ENCODE measurements around the gene SLC35F3.

Gene SLC35F3

DNA sequence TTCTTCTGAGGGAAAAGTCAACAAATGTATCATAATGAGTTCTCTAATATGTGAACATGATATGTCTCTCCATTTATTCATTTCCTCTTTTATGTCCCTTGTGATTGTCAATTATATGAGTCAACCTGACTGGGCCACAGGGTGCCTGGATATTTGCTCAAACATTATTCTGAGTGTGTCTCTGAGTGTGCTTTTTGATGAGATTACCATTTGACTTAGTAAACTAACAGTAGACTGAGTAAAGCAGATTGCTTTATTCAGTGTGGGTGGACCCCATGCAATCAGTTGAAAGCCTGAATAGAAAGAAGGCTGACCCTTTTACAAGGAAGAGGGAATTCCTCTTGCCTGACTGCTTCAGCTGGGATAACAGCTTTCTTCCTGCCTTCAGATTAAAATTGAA is 142.6 kb downstream of the SLC35F3 start:
- DNase-seq: peak; percentile 6

DNA sequence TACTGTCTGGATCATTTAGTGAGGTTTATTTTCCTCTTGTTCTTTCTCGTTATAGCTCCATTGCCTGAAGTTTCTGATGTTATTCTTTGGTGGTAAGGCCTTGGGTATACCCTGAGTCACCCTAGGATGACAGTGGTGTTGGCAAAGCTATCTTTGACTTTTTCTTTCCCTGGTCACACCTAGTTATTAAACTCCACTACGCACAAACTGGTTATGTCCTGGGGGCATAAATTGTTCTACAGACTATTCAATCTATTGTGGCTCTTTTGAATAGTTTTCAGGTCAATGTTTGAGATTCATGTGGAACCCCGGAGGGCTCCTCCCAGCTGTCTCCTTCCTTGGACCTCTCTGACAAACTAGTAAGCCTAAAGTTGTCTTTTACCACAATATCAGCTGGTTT is 157.7 kb downstream of the SLC35F3 start:
- no peak for DNase-seq

DNA sequence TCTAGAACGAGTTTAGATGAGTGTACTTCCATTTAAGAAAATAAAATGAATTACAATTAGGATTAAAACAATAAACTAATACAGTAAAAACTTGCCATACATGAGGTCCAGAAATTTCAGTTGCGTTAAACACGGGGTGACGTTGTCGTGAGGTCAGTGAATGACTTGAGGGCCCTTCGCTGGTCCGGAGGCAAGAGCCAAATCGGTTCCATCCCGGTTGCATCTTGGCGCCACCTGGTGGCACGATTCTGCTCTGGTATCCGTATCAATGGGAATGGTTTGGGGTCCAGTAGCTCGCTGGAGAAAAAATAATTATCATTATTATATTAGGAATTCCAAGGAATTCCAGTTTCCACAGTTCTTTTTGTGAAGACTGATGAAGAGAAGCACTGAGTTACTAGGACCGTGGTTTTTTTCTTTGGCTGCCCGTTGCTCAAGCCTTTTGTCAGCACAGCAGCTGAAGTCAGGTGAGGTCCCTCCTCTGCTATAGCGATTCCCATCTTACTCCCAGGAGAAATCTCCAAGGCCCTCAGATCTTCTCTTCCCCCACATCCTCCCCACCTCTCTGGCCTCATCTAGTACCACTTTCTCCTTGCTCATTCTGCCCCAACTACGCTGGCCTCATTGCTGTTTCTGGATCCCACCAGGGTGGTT is 161.4 kb downstream of the SLC35F3 start:
- peak; percentile 14 for DNase-seq

DNA sequence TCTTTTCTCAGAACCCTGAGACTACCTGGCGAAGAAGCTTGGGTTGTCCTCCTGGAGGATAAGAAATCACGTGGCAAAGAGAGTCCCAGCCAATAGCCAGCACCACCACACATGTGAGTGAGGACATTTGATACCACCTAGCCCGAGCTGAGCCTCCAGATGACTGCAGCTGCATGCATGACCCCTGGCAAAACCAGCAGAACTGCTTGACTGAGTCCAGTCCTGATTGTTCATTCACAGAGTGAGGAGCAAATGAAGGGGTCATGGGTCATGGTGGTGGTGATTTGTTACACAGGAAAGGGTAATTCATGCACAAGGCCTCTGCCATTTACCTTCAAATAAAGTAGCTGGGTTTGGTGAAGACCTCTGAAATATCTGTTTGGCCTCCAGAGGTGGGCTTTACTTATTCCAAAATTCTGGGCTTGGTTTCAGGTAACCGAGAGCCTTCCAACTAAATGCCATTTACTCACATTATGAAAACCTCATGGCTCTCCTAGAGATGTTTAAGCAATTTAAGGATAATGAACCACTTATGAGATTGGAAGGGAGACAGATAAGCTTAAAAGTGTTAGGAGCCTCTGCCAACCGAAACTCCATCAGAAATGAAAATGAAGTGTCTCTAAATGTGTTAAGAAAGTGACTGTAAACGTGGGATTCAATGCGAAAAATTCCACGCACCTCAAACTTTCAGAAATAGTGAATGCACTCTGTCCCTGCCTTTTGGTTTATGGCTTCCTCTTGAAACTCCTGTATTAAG is 163.3 kb downstream of the SLC35F3 start:
- no peak for DNase-seq

DNA sequence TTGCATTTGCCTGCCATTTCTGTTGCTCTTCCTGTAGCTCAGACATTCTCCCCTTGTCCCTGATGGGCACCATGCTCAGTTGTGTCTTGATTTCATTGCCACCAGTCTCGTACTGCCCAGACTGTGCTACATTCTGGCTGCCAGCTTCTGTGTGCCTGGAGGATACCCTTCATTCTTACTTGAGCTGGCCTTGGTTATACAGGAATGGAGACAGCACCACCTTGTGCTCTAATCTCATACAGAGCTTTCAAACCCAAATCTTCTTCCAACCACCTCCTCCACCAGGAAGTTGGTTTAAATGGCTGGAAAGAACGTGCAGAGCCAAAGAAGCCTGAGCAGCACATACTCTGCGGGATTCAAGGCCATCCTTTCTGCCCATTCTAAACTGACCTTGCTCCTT is 165.3 kb downstream of the SLC35F3 start:
- DNase-seq: no peak

DNA sequence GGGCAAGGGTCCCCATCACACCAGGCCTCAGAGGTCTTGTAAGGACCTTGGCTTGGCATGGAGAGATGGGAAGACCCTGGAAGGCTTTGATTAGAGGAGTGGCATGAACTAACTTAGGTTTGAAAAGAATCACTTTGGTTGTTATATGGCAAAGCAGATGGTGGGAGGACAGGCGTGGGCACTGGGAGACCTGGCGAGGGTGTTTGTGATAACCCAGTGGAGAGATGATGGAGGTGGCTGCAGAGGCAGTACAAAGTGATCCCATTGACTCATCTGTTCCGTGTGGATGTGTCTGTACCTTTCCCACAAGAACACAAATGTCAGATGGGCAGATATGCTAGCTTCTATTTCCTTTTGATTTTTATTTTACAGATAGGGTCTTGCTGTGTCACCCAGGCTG is 168.3 kb downstream of the SLC35F3 start:
- DNase-seq: no peak

DNA sequence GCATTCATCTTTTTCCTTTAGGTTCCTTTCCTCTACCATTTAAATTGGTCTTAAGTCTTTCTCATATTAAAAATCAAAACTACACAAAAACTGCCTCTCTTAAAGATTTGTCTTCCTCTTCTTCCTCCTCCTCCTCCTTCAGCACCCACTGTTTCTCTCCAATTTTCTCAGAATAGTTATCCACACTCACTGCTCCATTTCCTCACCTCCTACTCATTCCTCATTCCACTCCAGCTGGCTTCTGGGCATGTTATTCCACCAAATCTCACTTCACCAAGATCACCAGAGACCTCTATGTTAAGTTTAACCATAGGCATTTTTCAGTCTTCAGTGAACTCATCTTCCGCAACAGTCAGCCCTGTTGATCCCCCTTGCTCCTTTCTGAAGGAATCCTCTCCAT is 173.7 kb downstream of the SLC35F3 start:
- DNase-seq: no peak

DNA sequence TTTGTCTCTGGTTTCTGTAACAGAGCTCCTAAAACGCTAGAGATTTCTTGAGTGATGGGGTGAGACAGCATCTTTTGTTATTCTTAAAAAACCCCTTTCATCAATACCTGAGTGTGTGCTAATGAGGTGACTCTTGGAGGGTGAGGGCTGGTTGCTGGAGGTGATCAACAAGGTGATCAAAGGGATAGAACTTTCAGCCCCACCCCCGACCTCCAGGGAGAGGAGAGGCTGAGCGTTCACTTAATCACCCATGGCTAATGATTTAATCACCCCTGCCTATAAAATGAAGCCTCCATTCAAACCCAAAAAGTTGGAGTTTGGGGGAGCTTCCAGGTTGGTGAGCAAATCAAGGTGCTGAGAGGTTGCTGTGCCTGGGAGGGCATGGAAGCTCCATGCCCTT is 175.4 kb downstream of the SLC35F3 start:
- no peak for DNase-seq

DNA sequence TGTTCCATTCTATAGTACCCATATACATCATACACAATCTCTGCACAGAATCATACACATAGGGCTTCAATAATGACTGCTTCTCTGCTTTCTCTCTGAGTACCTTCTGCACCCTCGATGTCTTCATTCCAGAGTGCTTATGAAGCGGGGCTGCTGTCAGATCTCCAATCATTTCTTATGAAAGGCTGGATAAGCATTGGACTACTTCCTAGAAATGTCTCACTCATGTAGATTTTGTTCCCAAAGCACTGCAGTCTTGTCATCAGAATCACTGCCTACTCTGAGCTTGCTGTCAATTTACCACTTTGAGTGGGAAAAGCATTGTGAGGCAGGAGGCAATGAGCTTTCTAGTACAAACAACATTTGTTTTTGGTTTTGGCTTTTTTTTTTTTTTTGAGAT is 179.0 kb downstream of the SLC35F3 start:
- DNase-seq: no peak

DNA sequence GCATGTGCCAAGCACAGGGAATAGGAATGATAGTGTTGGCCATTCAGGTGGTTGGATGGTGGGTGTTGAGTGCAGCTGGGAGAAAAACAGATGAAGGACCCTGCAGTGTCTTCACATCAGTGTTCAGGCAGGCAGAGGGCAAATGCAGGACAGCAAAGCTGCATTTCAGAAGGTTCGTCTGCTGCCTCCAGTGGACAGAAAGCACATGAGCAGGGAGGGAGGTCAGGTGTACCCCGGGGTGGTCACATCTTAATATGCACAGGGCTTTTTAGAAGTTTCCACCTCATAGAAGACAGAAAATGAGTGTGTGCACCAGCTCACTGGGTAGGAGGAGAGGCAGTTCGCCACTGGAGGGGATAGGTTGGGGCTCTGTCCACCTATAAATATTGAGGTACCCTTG is 184.9 kb downstream of the SLC35F3 start:
- DNase-seq: no peak

DNA sequence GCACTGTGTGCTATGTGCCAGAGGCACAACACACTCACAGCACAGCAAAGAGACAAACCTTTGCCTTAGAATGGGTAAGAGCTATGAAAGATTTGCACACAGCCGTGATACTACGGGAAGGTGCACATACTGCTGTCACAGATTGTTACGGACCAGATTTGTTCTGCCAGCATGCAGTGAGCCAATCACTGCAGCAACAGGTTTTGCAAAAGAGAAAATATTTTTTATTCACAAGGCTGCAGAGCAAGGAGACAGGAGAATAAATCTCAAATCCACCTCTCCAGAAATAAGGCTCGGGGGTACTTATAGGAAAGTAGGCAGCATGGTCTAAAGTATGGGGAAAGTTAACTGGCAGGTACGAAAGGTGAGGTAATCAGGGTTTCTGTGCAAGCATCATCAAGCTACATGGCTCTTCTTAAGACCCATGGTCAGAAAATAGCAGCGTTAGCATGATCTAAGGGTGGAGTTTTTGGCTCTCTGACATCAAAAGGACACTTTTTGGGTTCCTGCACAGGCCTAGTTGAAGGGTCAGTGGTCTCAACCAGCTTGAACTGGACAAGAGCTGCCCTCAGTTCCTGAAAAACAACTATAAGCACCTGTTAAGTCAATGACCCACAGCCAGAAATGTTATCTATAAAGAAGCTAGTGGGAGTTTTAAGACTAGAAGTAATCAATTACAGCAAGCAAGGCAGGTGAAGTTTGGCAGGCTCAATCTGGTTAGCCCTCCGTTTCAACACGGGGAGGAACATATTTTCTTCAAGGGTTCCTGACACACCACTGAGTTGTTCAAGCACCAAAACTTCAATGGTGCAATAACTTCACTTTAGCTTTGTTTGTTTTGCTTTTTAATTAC is 186.0 kb downstream of the SLC35F3 start:
- no peak for DNase-seq

DNA sequence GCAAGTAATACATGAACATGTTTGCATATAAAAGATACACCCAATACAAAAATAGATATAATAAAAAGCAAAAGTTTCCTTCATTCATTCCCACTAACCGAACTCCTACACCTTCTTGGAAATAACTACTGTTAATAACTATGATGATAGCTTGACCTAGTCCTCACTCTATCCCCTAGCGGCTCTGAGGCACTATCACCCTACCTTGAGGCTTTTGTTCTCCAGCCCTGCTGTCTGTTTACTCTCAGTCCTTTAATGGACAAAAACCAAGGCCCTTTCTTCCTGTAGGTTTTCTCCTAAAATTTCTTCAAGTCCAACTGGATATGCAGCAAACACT is 186.6 kb downstream of the SLC35F3 start:
- no peak for DNase-seq

DNA sequence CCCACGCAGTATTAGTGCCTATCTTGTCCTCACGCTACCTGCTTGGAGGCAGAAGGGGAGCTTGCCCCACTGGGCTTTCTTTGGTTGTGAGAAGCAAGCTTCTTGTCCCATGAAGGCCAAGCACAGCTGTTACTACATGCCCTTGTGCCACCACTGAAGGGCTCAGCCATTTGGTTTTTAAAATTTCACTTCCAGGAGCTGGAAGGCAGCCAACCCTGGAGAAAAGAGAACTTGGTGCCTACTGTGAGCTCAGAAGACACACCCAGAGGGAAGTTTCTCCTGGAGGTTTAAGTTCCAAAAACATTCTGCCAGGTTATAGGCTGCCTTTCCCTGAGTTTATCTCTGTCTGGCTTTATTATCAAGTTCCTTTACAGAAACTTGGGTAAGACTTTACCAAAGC is 187.4 kb downstream of the SLC35F3 start:
- no peak for DNase-seq

DNA sequence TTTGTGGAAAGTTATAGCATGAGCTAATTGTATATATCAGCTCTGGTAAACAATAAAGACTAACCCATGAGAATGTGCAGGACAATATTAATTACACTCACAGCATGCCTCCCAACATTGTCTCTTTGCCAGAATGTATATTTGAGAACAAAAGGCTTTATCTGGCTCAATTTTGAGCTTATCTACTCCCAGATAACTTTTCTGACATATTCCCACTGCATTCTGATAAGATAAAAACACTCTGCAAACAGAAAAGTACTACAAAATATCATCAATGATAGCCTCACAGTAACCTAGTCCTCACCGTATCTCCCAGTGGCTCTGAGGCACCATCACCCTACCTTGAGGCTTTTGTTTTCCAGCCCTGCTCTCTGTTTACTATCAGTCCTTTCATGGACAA is 188.6 kb downstream of the SLC35F3 start:
- no peak for DNase-seq

DNA sequence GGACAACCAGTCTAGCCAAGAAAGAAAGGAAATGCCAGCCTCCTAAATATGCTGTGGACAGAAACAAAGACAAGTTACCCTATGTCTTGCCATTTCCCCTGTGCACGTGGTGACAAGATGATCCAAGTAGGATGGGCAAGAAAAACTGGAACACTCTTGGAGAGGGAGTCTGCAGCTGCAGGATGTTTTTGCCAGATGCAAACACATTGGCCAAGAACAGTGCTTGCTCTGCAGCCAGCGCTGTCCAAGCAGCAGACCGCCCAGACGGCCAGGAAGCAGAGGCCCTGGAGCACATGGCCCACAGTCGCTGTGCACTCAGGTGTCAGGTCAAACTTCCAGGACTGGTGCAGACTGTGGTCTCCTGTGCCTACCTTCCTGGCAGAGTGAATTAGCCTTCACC is 189.3 kb downstream of the SLC35F3 start:
- DNase-seq: no peak

DNA sequence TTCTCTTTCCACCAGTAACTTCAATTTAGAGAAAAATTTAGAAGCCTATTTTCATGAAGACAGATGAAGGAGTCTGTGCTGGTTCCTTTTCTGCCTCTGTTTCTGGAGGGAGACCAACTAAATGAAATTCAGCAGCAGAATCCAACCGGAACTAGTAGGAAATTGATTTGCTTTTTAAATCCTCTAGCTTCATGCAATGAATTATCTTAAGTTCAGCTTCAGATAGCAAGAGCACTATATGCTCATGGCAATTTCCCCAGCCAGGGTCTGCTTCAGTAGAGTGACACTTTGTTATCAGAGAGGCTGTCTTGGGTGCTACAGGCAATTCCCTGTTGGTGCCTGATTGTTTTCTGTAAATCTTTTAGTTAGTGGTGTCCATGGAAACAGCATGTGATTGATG is 189.7 kb downstream of the SLC35F3 start:
- no peak for DNase-seq

DNA sequence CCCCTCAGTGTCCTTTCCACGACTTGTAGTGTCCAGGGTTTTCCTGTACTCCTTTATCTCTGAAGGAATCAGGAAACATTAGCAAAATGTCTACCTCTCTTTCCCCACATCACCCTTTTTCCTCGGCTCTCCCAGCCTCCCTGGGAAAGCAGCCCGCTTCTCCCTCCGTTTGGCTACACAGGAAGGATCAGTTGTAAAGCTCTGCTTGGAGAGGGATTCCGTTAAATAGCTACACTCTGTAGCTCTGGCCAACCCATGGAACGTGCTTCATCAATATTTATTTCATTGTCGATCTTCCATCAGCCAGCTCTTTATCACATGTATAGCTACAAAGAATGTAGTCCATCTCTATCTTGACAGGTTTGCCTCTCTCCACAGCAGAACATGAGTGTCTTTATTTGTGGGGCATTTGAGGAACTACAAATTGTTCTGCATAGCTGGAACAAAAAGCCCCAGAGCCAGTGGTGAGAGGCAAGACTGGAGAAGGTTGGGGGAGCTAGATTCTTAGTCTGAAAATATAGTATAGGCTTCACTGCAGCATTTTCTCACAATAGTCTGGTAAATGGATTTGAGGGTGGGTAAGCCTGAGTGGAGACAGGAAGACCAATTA is 191.8 kb downstream of the SLC35F3 start:
- no peak for DNase-seq

DNA sequence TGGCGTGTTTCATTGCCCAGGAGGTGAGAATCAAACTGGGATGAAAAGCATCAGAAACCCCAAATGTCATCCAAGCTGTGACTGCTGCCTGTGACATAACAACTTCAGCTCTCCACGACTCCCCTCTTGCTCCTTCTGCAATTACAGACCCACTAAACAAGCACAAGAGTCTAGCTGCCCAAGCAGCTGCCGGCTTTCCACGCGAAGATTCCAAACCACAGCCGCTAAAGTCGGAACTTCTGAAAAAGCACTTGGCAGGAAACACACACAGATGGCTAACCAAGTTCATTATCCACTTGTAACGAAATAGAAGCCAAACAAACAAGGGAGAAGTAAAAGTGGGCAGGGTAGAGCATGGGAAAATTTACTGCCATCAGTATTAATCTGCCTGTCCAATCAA is 198.1 kb downstream of the SLC35F3 start:
- DNase-seq: no peak

DNA sequence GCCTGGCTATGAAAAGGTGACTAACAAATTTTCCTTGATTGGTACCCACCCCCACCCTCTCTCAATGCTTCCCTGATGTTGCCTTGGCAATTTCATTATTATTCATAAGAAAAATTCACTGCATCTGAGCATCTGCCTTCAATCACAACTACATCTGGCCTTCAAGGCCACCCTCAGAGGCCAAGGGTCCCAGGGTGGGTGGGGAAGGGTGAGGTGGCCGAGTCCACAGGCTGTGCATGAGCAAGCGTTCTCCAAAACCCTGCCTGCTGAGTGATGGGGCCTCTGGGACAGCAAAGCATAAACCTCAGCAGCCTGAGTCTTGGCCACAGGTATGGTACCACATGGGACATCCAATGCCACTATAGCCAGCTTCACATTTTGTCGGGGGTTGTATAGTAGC is 198.7 kb downstream of the SLC35F3 start:
- DNase-seq: no peak

DNA sequence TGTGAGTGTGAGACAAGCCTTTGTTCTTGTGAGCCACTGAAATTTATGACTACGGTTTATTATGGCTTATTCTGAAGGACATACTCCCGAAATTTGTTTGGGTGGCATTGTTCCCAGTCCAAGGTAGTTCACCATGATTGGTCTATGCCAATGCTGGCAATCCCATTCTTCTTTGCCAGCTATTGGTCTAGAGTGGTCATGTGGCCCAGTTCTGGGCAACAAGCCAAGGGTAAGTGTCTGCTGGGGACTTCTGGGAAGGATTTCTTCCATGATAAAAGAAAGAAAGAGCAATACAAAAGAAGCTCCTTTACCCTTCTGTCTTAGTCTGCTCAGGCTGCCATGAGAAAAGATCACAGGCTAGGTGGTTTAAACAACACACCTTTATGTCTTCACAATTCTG is 201.6 kb downstream of the SLC35F3 start:
- no peak for DNase-seq

DNA sequence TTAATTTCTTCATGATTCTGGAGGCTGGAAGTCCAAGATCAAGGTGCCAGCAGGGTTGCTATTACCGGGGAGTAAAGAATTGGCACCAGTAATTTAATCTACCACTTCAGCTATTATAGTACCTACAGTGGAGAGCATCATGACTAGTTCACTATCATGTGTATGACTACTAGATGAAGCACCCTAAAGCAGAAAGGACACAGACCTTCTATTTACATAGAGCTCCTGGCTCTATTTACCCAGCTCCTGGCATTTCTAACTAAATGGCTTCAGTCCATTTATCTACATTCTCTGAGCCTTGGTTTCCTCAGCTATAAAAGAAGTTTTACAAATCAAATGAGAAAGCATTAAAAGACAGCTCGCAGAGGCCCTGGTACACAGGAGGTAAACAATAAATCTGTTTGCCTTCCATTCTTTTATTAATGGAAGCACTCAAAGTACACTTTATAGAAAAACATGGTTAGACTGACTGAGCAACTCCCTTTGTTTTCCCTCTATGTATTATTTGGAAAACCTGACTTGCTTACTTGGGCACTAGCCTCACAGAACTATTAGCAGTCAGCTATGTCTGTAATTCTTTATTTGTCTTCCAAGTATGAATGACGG is 203.0 kb downstream of the SLC35F3 start:
- DNase-seq: peak; percentile 12

DNA sequence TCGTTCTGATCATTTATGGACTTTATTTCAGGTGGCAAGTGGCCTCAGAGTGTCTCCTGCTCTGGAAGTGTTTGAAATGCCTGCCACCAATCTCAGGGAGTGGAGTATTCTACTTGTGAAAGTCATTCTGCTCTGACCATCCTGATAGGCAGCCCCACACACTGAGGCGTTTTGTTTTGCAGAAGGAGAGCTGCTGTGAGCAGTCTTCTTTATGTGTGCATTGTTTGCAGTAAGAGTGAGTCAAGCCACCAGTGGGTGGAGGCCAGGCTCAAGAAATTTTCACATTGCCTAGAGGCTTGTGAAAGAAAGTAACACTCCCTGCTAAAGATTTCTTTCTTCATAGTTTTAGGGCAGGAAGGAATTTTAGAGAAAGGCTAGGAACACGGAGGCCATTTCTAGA is 204.4 kb downstream of the SLC35F3 start:
- no peak for DNase-seq

DNA sequence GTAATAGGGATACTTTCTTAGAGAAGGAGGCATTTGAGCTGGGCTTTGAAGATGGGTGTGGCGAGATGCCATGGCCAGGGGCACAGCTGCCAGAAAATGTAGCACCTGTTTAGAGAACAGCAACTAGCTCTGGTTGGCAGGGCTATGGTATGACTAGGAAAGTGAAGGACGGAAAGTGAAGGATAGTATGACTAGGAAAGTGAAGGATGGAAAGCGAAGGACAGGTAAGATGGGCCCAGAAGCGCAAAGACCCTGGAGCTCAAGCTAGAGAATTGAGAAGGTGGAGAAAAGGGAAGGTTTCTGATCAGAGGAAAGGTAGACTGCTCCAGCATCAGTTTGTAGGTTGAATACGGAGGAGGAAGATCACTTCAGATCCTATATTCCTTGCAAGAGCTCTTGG is 205.4 kb downstream of the SLC35F3 start:
- DNase-seq: no peak

Measured in NCI-H748 treated with DMSO at 0.1 percent for 48 hours (cell line).